ENCODE data around the gene ZNF778. TPM values are rescaled to one million over a fixed set of nuclear protein-coding genes. Genes with fewer than 3 reads are reported as not detected.

Gene ZNF778
- total and polyA plus RNA-seq, 2 of the 13 experiments (the other 11 are each of a cell fraction or from before 2014, with no cell fraction given): 3.8 to 7.2 TPM

DNA sequence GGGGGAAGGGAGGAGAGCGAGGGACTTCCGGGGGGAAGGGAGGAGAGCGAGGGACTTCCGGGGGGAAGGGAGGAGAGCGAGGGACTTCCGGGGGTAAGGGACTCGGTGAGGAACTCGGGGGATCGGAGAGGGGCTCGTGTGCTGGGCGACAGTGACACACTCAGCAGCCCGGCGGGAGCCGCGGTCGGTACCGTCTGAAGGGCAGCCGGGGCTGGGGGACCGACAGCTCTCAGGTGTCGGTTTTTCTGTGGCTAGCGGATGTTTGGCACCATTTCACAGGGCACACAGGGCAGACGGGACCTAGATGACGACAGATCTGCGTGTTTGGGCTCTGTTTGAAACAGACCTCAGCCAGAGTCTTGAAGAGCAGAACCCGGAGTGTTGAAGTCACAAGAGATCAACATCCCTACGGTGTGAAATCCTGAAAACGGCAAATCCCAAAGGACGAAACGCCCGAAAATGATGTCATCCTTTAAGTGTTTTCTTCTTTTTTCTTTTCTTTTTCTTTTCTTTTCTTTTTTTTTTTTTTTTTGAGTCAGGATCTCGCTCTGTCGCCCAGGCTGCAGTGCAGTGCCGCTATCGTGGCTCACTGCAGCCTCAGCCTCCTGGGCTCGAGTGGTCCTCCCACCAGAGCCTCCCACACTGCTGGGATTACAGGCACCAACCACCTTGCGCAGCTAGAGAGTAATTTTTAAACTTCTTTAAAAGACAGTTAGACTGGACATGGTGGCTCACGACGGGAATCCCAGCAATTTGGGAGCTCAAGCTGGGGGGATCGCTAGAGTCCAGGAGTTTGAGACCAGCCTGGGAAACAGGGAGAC is 23.9 kb downstream of the ZNF778 start (continued):
- TF ChIP-seq SRY (CRISPR knock-in tag; IDR thresholded peaks at IDR 0.05) (peak; percentile 59; the same call in 1 of the 2 replicates), HNF4G (IDR thresholded peaks at IDR 0.05; ENCODE audit: borderline replicate concordance, low read depth, low read length) (no peak), HNF4G (CRISPR knock-in tag; IDR thresholded peaks at IDR 0.05; ENCODE audit: borderline replicate concordance, low read depth) (no peak; the same call in 1 of the 2 replicates), ZNF317 (CRISPR knock-in tag; IDR thresholded peaks at IDR 0.05) (peak; percentile 84), ZNF383 (CRISPR knock-in tag; IDR thresholded peaks at IDR 0.05; ENCODE audit: borderline replicate concordance) (no peak), TEAD2 (CRISPR knock-in tag; IDR thresholded peaks at IDR 0.05) (no peak), NRL (CRISPR knock-in tag; IDR thresholded peaks at IDR 0.05; ENCODE audit: borderline replicate concordance) (peak; percentile 83; the same call in 1 of the 2 replicates), REPIN1 (CRISPR knock-in tag; IDR thresholded peaks at IDR 0.05; ENCODE audit: borderline replicate concordance, low read depth) (peak; percentile 72), ZNF792 (CRISPR knock-in tag; IDR thresholded peaks at IDR 0.05) (peak; percentile 84), POGZ (CRISPR knock-in tag; IDR thresholded peaks at IDR 0.05) (peak; percentile 82; the same call in 1 of the 2 replicates), FOXP1 (IDR thresholded peaks at IDR 0.05) (no peak), FOXP1 (CRISPR knock-in tag; IDR thresholded peaks at IDR 0.05) (no peak; the same call in 1 of the 2 replicates)
- TF ChIP-seq, protein P1, sequence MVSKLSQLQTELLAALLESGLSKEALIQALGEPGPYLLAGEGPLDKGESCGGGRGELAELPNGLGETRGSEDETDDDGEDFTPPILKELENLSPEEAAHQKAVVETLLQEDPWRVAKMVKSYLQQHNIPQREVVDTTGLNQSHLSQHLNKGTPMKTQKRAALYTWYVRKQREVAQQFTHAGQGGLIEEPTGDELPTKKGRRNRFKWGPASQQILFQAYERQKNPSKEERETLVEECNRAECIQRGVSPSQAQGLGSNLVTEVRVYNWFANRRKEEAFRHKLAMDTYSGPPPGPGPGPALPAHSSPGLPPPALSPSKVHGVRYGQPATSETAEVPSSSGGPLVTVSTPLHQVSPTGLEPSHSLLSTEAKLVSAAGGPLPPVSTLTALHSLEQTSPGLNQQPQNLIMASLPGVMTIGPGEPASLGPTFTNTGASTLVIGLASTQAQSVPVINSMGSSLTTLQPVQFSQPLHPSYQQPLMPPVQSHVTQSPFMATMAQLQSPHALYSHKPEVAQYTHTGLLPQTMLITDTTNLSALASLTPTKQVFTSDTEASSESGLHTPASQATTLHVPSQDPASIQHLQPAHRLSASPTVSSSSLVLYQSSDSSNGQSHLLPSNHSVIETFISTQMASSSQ (IDR thresholded peaks at IDR 0.05; ENCODE audit: low read depth): no peak; the same call in 1 of the 2 replicates
- TF ChIP-seq, protein P1 (CRISPR knock-in tag; IDR thresholded peaks at IDR 0.05; ENCODE audit: borderline replicate concordance): peak; percentile 69; the same call in 1 of the 2 replicates
- TF ChIP-seq, protein P2, sequence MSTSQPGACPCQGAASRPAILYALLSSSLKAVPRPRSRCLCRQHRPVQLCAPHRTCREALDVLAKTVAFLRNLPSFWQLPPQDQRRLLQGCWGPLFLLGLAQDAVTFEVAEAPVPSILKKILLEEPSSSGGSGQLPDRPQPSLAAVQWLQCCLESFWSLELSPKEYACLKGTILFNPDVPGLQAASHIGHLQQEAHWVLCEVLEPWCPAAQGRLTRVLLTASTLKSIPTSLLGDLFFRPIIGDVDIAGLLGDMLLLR (CRISPR knock-in tag; IDR thresholded peaks at IDR 0.05): peak; percentile 76; the same call in 1 of the 2 replicates
- TF ChIP-seq, protein P3, sequence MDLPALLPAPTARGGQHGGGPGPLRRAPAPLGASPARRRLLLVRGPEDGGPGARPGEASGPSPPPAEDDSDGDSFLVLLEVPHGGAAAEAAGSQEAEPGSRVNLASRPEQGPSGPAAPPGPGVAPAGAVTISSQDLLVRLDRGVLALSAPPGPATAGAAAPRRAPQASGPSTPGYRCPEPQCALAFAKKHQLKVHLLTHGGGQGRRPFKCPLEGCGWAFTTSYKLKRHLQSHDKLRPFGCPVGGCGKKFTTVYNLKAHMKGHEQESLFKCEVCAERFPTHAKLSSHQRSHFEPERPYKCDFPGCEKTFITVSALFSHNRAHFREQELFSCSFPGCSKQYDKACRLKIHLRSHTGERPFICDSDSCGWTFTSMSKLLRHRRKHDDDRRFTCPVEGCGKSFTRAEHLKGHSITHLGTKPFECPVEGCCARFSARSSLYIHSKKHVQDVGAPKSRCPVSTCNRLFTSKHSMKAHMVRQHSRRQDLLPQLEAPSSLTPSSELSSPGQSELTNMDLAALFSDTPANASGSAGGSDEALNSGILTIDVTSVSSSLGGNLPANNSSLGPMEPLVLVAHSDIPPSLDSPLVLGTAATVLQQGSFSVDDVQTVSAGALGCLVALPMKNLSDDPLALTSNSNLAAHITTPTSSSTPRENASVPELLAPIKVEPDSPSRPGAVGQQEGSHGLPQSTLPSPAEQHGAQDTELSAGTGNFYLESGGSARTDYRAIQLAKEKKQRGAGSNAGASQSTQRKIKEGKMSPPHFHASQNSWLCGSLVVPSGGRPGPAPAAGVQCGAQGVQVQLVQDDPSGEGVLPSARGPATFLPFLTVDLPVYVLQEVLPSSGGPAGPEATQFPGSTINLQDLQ (CRISPR knock-in tag; IDR thresholded peaks at IDR 0.05): no peak
- TF ChIP-seq, protein P4, sequence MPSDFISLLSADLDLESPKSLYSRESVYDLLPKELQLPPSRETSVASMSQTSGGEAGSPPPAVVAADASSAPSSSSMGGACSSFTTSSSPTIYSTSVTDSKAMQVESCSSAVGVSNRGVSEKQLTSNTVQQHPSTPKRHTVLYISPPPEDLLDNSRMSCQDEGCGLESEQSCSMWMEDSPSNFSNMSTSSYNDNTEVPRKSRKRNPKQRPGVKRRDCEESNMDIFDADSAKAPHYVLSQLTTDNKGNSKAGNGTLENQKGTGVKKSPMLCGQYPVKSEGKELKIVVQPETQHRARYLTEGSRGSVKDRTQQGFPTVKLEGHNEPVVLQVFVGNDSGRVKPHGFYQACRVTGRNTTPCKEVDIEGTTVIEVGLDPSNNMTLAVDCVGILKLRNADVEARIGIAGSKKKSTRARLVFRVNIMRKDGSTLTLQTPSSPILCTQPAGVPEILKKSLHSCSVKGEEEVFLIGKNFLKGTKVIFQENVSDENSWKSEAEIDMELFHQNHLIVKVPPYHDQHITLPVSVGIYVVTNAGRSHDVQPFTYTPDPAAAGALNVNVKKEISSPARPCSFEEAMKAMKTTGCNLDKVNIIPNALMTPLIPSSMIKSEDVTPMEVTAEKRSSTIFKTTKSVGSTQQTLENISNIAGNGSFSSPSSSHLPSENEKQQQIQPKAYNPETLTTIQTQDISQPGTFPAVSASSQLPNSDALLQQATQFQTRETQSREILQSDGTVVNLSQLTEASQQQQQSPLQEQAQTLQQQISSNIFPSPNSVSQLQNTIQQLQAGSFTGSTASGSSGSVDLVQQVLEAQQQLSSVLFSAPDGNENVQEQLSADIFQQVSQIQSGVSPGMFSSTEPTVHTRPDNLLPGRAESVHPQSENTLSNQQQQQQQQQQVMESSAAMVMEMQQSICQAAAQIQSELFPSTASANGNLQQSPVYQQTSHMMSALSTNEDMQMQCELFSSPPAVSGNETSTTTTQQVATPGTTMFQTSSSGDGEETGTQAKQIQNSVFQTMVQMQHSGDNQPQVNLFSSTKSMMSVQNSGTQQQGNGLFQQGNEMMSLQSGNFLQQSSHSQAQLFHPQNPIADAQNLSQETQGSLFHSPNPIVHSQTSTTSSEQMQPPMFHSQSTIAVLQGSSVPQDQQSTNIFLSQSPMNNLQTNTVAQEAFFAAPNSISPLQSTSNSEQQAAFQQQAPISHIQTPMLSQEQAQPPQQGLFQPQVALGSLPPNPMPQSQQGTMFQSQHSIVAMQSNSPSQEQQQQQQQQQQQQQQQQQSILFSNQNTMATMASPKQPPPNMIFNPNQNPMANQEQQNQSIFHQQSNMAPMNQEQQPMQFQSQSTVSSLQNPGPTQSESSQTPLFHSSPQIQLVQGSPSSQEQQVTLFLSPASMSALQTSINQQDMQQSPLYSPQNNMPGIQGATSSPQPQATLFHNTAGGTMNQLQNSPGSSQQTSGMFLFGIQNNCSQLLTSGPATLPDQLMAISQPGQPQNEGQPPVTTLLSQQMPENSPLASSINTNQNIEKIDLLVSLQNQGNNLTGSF (CRISPR knock-in tag; IDR thresholded peaks at IDR 0.05): peak; percentile 78

Data from HepG2 (cell line).